ENCODE data around the gene TARS3.
"Not testable (repeated sequence)": the region's sequence is repeated elsewhere in the genome, so short reads cannot be mapped to it uniquely, and the experiment has no call there.

Gene TARS3

DNA sequence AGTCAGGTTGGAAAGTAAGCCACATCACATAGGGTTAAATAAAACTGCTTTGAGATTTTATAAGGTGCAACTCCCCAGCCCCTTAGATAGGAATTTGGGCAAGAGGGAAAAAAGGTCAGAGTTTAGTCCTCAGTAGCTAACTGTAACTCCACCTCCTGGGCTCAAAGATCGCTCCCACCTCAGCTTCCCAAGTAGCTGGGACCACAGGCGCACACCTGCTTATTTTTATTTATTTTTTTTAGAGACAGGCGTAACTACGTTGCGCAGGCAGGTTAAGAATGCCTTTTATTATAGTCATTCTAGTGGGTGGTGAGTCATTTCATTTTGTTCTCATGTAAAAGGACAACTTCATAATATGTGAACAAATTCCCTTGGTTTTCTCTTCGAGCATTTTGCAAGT is 86.8 kb downstream of the TARS3 start:
- TF ChIP-seq, protein P1, sequence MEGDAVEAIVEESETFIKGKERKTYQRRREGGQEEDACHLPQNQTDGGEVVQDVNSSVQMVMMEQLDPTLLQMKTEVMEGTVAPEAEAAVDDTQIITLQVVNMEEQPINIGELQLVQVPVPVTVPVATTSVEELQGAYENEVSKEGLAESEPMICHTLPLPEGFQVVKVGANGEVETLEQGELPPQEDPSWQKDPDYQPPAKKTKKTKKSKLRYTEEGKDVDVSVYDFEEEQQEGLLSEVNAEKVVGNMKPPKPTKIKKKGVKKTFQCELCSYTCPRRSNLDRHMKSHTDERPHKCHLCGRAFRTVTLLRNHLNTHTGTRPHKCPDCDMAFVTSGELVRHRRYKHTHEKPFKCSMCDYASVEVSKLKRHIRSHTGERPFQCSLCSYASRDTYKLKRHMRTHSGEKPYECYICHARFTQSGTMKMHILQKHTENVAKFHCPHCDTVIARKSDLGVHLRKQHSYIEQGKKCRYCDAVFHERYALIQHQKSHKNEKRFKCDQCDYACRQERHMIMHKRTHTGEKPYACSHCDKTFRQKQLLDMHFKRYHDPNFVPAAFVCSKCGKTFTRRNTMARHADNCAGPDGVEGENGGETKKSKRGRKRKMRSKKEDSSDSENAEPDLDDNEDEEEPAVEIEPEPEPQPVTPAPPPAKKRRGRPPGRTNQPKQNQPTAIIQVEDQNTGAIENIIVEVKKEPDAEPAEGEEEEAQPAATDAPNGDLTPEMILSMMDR (conservative IDR thresholded peaks at IDR 0.05; ENCODE audit: low read depth, low read length): no peak
- no peak overlapping the region for H3K4me3 ChIP-seq (ENCODE audit: low read length)
- no peak for DNase-seq (ENCODE audit: low read depth)

DNA sequence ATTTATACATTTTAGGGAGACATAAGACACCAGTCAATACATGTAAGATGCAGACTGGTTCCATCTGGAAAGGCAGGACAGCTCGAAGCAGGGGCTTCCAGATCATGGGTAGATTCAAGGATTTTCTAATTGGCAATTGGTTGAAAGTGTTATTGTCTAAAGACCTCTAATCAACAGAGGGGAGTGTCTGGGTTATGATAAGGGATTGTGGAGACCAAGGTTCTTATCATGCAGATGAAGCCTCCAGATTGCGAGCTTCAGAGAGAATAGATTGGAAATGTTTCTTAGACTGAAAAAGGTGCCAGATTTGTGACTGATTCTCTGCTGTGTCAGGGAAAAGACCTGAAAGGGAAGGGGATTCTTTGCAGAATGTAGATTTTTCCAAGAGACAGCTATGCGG is 87.2 kb downstream of the TARS3 start:
- no peak for DNase-seq (ENCODE audit: low read depth)
- no peak overlapping the region for H3K4me3 ChIP-seq (ENCODE audit: low read length)
- TF ChIP-seq, protein P1 (conservative IDR thresholded peaks at IDR 0.05; ENCODE audit: low read depth, low read length): no peak

DNA sequence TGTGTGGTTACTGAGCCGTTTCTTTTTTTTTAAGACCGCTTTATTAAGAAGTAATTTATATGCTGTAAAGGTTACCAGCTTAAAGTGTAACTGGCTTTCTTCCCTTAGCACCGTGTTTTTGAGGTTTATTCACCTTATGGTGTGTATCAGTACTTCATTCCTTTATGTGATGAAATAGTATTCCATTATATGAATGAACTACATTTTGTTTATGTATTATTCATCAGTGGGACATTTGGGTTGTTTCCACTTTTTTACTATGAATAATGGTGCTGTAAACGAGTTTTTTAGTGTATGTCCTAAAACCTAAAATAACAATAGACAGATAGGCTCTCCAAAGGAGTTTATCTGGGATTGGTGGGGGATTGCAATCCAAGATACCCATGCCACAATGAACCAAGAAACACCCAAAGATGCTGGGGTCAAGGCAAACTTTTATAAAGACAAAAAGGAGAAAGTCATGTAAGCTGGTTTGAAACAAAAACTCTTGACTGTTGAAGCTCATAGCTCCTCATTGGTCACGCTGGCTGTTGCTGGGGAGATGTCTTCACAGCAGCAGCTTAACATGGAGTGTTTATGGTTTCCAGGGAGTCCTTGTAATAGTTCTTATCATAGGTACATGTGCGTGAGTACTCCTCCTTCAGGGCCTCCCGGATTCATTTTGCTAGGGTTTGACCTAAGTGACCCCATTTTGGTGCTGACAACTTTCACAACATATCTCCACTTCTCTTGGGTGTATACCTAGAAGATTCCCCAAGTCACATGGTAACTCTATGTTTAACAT is 88.1 kb downstream of the TARS3 start:
- TF ChIP-seq, protein P1 (conservative IDR thresholded peaks at IDR 0.05; ENCODE audit: low read depth, low read length): no peak
- H3K4me3 ChIP-seq (ENCODE audit: low read length): no peak overlapping the region
- no peak for DNase-seq (ENCODE audit: low read depth)

GRCh38 chr15:101633356-101633755 is 90.9 kb downstream of the TARS3 start:
- no peak for DNase-seq (ENCODE audit: low read depth)
- TF ChIP-seq, protein P1 (conservative IDR thresholded peaks at IDR 0.05; ENCODE audit: low read depth, low read length): no peak
- no peak overlapping the region for H3K4me3 ChIP-seq (ENCODE audit: low read length)

DNA sequence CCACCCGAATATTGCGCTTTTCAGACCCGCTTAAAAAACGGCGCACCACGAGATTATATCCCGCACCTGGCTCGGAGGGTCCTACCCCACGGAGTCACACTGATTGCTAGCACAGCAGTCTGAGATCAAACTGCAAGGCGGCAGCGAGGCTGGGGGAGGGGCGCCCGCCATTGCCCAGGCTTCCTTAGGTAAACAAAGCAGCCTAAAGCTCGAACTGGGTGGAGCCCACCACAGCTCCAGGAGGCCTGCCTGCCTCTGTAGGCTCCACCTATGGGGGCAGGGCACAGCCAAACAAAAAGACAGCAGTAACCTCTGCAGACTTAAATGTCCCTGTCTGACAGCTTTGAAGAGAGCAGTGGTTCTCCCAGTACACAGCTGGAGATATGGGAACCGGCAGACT is 97.5 kb downstream of the TARS3 start:
- H3K4me3 ChIP-seq (ENCODE audit: low read length); DNase-seq (ENCODE audit: low read depth): not testable (repeated sequence)

DNA sequence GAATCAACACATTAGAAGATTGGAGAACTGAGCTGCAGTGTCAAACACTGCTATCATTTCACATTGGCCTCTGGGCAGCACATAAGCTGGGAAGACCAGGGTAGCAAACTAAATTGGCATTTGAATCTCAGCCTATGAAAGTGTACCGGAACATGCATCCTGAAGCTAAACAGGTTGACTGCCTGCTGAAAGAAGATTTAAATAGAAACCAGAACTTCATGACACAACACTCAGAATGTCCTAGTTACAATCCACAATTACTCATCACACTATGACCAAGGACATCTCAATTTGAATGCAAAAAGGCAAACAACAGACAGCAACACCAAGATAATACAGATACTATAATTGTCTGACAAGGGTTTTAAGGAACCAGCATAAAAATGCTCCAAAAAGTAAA is 98.3 kb downstream of the TARS3 start:
- no peak overlapping the region for H3K4me3 ChIP-seq (ENCODE audit: low read length)
- TF ChIP-seq, protein P1 (conservative IDR thresholded peaks at IDR 0.05; ENCODE audit: low read depth, low read length): no peak
- no peak for DNase-seq (ENCODE audit: low read depth)

DNA sequence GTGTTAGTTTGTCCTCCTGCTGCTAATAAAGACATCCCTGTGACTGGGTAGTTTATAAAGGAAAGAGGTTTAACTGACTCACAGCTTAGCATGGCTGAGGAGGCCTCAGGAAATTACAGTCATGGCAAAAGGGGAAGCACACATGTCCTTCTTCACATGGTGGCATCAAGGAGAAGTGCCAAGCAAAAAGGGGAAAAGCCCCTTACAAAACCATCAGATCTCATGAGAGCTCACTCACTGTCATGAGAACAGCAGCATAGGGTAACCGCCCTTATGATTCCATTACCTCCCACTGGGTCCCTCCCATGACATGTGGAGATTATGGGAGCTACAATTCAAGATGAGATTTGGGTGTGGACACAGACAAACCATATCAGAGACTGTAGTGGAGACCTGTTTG is 99.1 kb downstream of the TARS3 start:
- TF ChIP-seq, protein P1 (conservative IDR thresholded peaks at IDR 0.05; ENCODE audit: low read depth, low read length): no peak
- no peak for DNase-seq (ENCODE audit: low read depth)
- no peak overlapping the region for H3K4me3 ChIP-seq (ENCODE audit: low read length)

Data from retinal pigment epithelial cell (primary cell).